ENCODE measurements around the gene USE1.

Gene USE1

GRCh38 chr19:17259118-17259780 lies 44.1 kb downstream of the USE1 start:
- no peak for DNase-seq

GRCh38 chr19:17259934-17260333 lies 44.8 kb downstream of the USE1 start:
- no peak for DNase-seq

GRCh38 chr19:17260842-17261325 lies 45.7 kb downstream of the USE1 start:
- DNase-seq: peak; percentile 78

- no peak for DNase-seq
These were observed 47.4 kb downstream of the USE1 start for GRCh38 chr19:17262557-17262956.

- DNase-seq: no peak
These were observed 48.8 kb downstream of the USE1 start for GRCh38 chr19:17263712-17264640.

- DNase-seq: no peak
These were observed 49.5 kb downstream of the USE1 start, which contains the start of gene USHBP1 for GRCh38 chr19:17264641-17264979. TSS of gene USHBP1 (minus strand) at chr19:17264745. CDS start at chr19:17264299, 446 bp downstream.

- no peak for DNase-seq
These were observed 50.9 kb downstream of the USE1 start for GRCh38 chr19:17266026-17266425.

- no peak for DNase-seq
These were observed 51.4 kb downstream of the USE1 start for GRCh38 chr19:17266589-17266974.

GRCh38 chr19:17266975-17267788 lies 52.0 kb downstream of the USE1 start, which contains the start of gene BABAM1:
TSS of gene BABAM1 (plus strand) at chr19:17267443. CDS start at chr19:17268807, 1,364 bp downstream.
- DNase-seq: peak; percentile 95

GRCh38 chr19:17268754-17269153 lies 53.6 kb downstream of the USE1 start:
- no peak for DNase-seq
